ENCODE results near the gene MVB12B.

Gene MVB12B

GRCh38 chr9:126428534-126429175 is 102.0 kb downstream of the MVB12B start:
- H3K27ac ChIP-seq, result no peak overlapping the region
- TF ChIP-seq CTCF (conservative IDR thresholded peaks at IDR 0.05), result no peak

- TF ChIP-seq CTCF (conservative IDR thresholded peaks at IDR 0.05), result no peak
- H3K27ac ChIP-seq, result no peak overlapping the region
These were observed 102.6 kb downstream of the MVB12B start for GRCh38 chr9:126429190-126429589.

GRCh38 chr9:126430124-126430523 is 103.5 kb downstream of the MVB12B start:
- H3K27ac ChIP-seq, result no peak overlapping the region
- TF ChIP-seq CTCF (conservative IDR thresholded peaks at IDR 0.05), result no peak

GRCh38 chr9:126431077-126431742 is 104.6 kb downstream of the MVB12B start:
- no peak overlapping the region for H3K27ac ChIP-seq
- no peak for TF ChIP-seq CTCF (conservative IDR thresholded peaks at IDR 0.05)

GRCh38 chr9:126432659-126433058 is 106.0 kb downstream of the MVB12B start:
- no peak for TF ChIP-seq CTCF (conservative IDR thresholded peaks at IDR 0.05)
- no peak overlapping the region for H3K27ac ChIP-seq

GRCh38 chr9:126435105-126435504 is 108.5 kb downstream of the MVB12B start:
- H3K27ac ChIP-seq, result no peak overlapping the region
- no peak for TF ChIP-seq CTCF (conservative IDR thresholded peaks at IDR 0.05)

- H3K27ac ChIP-seq, result no peak overlapping the region
- no peak for TF ChIP-seq CTCF (conservative IDR thresholded peaks at IDR 0.05)
These were observed 109.0 kb downstream of the MVB12B start for GRCh38 chr9:126435626-126436025.
